Stimulated activated CD8-positive, alpha-beta memory T cell treated with anti-CD3 and anti-CD28 coated beads, Interleukin-15, amount 100 ng/mL, for 24 hours (primary cell): Measurements from ENCODE around the gene ERC1.

ENCODE experiments used
- DNase-seq: peaks from one replicate; pipeline ENCODE4 v3.0.0-alpha.2; 2020; ENCODE audit warnings: low read depth

ERC1 gene

DNA sequence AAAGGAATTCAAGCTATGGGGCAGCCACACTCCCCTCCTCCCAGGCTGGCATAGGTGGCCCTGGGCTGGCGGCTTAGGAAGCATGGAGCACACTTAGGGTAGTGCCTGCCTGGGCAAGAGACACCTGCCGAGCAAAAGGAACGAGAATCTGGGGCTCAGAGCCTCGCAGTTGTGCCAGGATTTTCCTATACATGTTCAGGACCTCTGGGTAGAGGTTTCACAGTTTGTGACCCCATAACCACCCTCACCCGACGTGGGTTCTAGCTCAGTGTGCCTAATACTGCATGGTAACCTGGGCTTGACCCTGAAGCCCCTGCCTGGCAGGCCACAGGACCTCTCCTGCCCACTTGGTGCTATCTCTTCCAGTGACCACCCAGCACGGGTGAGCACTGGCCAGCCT is 503.8 kb downstream of the ERC1 start:
- no peak for DNase-seq

DNA sequence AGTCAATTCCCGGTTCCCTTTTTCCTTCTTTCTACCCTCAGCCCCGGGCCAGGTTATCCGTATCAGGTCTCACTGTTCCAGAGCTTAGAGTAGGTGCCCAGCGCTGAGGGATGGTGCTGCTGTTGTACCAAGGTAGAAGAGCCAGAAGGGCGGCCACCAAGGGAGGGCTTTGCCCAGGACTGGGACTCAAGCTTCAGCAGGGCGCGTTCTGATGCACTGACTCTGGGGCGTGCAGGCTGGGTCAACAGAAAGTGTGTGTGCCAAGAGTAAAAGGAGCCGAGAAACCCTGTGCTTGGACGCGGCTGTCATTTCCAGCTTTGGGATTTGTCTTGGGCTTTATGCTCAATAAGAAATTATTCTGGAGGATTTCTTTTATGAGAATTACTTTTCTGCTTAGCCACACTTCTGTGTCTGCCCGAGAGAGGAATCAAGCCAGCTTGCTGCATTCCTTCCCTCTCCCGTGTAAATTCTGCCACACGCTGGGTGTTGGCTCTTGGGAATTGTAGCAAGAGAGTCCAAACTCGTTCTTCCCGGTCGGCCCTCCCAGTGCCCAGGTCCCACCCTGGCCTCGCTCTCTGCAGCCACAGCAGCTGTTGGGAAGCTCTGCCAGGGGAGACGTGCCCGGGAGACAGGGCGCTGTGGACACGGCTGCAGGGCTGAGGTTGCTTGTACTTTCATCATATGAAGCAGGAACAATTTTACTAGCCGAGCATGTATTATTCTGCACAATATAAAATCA is 505.3 kb downstream of the ERC1 start:
- DNase-seq = no peak

DNA sequence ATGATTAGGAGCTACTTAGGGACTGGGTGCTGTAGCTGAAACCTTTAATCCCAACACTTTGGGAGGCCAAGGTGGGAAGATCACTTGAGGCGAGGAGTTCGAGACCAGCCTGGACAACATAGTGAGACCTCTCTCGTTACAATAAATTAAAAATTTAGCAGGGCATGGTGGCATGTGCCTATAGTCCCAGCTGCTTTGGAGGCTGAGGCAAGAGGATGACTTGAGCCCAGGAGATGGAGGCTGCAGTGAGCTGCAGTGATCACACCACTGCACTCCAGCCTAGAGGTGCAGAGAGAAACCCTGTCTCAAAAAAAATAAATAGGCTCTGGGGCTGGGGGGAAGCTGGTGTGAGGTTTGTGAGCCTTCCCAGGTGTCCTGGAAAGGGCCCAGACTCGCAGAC is 506.1 kb downstream of the ERC1 start:
- no peak for DNase-seq

DNA sequence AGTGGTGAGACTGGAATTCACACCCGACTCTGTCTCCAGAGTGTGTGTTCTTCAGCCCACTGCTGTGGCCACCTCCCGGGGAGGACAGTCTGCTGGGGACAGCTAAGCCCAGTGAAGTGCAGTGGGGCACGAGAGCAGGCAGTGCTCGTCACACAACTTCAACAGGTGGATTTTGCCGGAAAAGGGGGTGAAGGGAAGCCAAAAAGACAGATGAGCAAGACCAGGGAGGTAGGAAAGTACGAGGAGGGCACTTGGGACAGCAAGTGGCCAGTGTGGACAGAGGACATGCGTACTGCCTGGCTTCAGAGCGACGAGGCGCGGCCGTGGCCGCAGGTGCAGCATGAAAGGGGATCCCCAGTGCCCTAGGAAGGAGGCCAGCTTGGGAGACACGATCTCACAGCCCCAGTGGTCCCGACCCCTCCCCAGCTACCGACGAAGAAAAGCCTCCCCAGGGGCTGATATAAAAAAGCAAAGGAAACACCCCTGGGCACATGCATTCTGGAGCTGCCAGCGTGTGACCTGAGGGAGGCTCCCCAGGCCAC is 507.2 kb downstream of the ERC1 start:
- no peak for DNase-seq

DNA sequence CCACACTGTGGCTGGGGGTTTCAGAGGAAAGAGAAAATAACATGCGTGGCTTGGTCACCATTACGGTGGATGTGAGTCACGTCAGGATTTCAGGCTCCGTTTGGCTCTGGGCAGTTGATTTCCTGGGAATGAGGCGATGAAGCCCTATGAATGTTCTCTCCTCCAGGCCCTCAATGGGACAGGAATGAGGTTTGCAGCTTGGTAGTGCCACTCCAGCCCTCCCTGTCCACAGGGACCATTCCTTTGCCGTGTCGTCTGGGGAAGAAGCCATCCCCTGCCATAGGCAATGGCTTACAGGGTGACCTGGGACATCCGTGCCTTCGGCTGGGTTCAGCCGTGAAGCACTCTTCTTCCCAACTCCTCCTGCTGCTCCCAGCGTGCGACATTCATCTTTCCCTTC is 508.3 kb downstream of the ERC1 start:
- no peak for DNase-seq

DNA sequence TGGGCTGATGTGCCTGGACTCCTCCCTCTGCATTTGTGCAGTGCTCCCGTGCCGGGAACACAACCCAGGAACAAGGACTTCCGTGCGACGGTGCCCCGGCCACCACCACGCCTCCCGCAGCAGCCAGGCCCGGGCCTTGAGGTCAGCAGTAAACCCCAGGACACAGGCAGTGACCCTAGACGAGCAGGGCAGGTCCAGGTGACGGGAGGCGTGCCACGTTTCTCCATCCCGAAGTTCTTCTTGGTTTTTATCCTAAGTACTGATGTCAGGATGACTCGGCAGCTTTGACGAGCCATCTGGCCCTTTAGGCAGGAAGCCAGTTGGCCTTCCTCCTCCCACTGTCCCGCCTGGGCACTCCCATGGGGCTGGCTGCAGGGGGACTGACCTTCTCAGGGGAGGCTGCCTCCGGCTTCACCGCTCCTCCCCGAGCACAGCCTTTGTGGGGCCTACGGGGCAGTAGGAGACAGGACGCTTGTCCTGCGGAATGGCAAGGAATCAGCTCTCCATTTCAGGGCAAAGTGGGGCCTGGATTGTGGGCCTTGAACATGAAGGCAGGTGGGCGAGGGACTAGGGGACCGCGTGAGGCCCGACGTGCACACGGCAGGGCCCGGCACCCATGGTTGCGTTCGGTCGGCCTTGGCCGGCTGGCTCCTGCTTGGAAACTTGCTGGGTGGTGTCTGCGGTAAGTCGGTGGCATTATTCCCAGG is 509.2 kb downstream of the ERC1 start:
- no peak for DNase-seq

DNA sequence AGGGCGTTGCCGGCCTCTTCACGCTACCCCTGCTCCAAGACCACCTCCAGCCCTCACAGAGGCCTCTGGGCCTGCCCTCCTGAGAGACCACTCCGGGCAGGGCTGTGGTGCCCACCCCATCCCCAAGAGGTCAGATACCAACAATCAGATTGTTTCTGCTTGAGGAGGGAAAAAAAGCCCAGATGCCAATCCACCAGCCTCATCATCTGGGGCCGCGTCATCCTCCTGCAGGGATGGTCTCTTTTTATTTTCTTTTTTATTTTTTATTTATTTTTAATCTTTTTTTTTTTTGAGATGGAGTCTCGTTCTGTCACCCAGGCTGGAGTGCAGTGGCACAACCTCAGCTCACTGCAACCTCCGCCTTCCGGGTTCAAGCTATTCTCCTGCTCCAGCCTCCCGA is 510.0 kb downstream of the ERC1 start:
- no peak for DNase-seq

DNA sequence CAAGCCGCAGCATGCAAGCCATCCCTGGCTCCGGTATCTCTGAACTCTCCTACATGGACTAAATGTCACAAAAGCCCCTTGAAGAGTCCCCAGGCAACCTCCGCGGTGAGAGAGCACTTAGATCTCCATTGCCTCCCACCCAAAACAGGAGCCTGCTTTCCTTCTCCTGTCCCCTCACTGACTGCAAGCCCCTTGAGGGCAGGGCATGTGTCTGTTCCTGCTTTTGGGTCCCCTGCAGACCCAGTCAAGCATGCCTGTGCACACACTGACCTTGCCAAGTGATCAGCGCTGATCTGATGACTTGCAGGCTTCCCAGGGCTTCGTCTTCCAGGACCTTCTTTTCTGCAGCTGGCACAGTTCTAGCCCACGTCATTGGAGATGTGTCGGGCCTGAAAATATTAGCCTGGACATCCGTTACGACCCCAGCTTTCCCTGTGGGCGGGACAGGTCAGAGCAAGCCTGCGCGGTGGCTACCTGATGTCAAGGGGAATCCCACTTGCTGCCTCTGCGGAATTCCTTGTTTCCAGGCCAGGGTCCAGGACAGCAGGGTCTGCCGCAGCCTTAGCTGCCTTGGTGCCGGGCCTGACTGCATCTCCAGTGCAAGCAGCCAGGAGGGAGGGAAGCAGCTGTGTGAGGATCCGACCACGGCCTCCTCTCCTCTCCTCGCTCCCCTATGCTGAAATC is 510.8 kb downstream of the ERC1 start:
- DNase-seq = no peak

DNA sequence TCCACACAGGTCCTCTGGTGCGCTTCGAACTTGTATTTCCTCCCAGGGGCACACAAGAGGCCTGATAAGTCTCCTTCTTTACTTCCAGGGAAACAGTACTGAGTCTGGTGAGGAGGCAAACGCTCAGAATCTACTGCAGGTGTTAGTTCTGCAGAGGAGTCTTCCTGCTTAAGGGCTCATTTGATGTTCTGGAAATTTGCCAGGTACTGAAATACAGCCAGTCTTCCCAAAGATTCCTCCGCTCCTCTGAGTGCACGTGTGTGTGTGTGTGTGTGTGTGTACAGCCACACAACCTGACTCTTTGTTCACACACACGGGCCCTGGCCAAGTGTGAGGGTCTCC is 511.3 kb downstream of the ERC1 start:
- DNase-seq = no peak

DNA sequence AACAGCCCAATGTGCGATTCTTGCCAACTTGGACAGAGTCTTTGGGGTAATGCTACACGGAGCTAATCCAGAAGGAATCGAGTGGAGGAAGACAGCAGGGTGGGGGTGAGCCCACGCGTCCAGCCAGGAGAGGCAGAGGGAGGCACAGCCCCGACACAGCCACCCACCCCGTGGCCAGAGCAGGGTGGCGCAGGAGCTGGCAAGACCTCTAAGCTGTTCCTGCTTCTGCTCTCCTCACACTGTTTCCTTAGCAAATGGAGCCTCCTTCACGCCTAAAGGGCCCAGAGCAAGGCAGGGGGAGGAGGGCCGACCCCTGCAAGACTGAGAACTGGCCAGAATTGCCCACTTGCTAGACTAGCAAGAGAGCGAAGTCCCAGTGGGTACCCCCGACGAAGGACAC is 511.8 kb downstream of the ERC1 start:
- no peak for DNase-seq

DNA sequence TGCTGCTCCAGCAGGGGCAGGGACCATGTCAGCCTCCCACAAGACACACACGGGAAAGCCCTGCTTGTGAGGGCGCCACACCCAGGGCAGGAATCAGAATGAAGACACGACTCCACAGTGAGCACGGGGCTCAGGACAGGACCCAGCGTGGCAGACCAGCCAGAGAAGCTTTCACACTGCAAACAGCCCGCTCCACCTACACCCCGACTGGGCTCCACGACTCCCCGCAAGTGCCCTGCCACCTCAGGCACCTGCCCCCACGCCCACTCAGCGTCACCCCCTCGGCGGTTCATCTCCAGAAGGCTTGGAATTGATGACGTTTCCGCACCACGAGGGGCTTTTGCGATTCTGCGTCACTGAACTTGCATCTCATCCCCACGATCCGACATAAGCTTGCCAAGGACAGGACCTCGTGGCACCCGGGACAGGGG is 512.3 kb downstream of the ERC1 start:
- DNase-seq = no peak

DNA sequence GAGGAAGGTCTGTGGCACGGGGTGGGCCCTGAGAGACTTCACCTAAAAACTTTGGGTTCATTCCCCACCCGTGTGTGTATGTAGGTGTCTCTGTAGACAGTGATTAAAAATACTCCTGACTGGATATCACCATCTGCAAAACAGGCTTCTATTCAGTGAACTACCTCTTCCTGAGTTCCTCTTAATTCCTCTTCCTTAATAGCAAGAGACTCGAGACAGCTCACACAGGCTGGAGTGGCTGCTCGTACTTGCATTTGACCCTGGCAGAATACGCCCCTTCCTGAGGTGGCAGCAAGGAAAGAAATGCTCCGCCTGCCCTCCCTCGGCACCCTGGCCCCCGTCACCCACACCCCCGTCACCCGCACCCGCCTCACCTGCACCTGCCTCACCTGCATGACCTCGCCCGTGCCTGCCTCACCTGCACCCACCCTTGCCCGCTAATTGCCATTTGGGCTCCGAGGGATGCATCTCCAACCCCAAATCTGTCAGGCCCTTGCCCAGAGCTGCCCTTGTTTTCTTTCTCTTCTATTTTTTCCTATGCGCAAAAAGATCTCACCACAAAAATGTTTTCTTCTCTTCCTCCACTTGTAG is 513.4 kb downstream of the ERC1 start:
- no peak for DNase-seq

DNA sequence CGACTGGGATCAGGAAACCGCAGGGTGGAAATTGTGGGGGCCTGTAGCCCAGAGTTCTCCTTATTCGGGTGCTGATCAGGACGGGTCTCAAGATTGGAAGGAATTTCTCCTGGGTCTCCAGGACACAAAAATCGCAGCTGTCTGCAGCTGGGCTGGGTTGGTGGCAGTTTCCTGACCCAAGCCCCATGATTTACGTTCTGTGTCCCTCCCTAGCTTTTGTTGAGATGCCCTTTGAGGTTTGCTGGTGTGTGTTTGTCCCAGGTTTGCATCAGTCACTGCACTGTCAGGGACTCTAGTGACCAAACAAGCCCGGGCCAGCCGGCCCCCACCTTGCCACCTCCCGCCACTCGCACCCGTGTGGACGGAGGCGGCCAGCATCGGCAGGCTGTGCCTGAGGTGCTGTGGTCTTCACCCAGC is 513.9 kb downstream of the ERC1 start:
- DNase-seq = no peak

DNA sequence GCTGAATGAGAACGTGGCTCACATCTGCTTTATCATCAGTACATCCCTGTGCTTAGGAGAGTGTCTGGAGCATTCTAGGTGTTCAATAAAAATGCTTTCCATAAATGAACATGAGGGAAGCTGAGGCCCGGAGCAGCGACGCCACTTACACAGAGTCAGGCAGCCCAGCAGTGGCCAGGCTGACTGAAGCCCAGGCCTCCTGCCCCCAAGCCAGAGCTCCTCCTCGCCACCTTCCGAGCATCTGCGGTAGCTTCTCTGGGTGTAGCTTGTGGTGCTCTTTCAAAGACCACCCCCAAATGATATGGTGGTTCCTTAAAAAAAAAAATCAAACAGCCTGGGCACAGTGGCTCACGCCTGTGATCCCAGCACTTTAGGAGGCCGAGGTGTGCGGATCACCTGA is 514.6 kb downstream of the ERC1 start:
- DNase-seq = no peak

DNA sequence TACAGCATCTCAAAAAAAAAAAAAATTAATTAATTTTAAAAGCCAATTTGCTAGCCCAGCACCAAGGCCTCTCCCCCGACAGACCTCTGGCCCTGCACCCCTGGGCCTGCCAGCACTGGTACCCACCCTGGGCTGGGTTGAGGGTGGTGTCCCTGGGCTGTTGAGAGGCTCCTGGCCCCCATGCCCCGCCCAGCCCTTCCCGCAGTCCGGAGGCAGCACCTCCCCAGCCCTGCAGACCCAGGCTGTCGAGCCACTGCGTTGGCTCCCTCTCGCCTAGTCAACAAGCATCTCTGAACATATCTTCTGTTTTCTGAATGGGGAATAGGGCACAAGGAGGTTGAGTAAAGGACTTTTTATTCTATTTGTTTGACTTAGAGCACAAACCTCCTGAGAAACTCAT is 516.3 kb downstream of the ERC1 start:
- no peak for DNase-seq

DNA sequence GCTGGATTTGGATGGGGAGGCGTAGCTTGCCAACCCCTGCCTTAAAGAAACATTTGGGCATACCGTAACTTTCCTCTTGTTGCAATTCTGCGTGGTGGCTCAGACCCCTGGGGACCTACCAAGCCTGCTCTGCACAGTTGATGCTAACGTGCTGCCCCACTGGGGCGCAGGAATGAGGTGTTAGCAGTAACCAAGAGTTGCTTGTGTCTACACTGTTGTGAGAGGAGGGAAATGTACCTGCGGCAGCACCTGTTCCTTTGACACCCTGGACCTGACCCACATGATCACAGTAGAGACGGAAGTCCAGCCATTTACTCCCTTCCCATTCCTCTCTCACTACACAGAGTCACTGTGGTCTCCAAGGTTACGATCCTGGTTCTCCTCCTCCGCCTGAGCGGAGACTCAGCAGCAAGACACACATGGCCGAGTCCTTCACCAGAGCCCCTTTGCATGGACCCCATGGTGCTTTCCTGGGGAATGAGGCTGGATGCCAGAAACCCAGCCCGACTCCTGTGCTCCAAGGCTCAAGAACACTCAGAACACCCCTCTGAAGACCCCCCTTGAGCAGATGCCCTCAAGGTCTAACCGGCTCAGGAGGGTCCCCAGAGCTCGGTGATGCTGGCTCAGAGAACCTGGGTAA is 518.5 kb downstream of the ERC1 start:
- no peak for DNase-seq

DNA sequence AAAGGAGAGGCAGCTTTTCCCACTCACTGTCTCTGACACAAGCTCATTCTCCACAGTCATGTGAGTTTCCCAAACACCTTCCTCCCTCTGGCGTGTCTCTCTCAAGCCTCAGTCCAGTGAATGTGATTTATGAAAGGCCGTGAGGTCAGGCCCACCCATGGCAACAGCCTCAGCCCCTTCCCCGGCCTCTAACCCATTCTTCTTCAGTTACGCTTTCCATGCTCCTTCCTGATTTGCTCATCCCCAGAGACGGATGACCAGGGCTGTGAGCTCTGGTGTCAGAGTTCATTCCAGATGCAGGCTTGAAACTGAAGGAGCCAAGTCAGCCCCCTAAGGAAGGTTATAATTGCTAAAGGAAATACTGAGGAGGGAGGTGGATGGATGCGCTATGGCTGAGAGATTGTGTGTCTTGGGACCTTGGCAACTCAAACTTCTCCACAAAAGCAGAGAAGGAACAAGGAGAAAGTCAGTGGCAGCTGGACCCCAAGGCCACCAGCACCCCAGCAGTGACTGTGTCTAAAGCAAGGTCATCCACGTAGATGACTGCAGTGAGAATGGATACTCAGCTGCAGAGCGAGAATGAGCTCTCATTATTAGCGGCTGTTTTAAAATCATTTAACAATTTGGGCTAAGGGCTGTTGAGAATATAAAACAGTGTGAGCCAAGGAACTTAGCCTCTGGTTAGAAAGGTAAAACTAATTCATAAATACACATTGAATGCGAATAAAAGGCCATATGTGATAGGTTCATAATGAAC is 519.2 kb downstream of the ERC1 start:
- DNase-seq = no peak

DNA sequence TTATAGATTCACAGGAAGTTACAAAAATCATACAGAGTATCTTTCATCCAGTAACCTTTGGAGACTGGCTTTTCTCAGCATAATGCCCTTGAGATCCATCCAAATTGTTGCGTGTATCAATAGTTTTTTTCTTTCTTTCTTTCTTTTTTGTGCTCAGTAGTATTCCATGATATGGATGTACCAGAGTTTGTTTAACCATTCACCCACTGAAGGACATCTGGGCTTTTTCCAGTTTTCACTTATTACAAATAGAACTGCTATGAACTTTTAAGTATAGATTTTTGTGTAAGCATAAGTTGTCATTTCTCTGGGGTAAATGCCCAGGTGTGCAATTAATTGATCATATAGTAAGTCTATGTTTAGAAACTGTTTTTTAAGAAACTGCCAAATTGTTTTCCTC is 524.0 kb downstream of the ERC1 start:
- DNase-seq = no peak

DNA sequence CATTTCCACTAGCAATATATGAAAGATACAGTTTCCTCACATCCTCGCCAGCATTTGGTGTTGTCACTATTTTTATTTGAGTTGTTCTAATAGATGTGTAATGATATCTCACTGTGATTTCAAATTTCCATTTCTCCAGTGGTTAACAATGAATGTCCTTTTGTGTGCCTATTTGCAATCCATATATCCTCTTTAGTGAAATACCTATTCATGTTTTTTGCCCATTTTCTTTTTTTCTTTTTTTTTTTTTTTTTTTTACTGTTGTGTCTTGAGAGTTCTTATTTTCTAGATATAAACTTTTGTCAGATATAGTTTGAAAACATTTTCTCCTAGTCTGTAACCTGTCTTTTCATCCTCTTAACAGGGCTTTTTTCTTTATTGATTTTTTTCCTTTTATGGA is 524.4 kb downstream of the ERC1 start:
- no peak for DNase-seq

DNA sequence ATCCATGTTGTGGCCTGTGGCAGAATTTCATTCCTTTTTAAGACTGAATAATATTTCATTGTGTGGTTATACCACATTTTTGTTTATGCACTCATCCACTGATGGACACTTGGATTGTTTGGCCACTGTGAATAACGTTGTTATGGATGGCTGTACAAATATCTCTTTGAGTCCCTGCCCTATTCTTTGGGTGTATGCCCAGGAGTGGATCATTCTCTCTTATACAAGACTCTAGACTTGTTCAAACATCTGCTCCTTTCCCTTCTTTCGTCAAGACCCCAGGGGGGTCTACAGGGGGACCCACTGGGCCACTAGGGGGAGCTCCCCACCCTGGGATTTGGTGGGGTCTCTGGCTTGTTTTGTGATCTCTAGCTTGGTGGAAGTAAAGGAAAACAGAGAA is 526.0 kb downstream of the ERC1 start:
- no peak for DNase-seq

DNA sequence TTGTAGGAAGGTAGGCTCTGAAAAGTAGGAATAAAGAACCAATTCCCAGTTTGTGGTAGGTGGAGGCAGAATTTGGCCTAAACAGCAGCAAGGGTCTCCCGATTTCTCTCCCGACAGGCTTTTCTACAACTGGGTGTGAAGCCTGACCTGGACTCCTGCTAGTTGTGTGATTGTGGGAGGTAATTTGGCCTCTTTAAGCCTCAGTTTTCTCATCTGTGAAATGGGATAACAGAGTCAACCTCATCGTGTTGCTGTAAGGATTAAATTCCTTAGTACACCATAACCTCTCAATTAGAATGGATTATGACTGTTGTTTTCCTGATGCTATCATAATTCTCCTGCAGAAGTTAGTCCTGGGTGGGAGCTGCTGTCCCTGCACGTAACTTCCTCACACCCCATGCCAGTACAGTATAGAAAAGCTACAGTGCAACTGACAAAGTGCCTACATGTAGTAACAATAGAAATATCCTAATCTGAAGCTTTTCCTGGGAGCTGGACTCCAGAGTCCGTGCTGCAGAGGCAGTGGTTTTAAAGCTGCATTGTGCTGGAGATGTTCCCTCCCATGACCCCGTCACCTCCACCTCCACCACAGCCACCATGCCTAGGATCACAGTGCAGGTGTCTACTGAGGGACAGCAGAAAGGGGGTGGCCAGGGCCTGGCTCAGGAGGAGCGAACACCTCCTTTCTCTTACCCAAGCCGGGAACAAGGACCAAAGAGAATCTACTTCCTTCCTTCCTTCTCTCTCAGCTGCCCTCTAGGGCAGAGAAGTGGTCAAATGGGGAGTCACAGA is 526.9 kb downstream of the ERC1 start:
- DNase-seq = no peak
